Measurements from ENCODE around the gene C4orf50.

The C4orf50 gene

DNA sequence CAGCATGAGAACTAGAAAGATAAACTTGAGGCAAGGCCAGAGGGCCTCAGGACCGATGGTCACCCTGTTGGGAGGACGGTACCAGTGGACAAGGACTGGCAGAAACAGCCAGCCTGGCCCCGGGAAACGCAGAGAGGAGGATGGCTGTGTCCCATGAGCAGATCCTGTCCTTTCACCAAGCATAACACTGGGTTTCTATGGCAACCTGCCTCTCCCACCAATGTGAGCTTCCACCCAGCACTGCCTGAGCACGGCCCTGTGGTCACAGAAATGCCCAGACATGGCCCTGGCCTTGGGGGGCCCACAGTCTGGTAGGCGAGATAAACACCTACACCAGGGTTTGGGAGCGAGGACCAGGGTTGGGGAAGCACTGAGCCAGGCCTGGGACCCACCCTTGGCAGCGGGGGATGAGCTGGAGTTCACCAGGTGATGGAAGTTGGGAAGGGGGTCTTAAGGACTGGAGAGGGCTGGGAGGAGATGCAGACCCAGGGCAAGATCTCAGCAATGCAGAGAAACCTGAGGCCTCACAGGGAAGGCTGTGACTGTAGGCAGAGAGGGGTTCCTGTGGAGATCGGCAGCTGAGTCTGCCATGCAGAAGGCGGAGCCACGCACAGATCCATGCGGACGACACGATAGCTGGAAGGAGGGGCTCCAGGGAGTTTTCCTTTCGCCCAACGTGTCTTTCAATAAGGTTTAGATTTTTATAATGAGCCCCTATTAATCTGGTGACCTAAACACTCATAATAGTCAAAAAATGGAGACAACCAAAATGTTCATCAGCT, 92.6 kb downstream of the C4orf50 start:
- no peak for DNase-seq (ENCODE audit: low read depth in 3 of 3, low spot score in 1 of 3)

DNA sequence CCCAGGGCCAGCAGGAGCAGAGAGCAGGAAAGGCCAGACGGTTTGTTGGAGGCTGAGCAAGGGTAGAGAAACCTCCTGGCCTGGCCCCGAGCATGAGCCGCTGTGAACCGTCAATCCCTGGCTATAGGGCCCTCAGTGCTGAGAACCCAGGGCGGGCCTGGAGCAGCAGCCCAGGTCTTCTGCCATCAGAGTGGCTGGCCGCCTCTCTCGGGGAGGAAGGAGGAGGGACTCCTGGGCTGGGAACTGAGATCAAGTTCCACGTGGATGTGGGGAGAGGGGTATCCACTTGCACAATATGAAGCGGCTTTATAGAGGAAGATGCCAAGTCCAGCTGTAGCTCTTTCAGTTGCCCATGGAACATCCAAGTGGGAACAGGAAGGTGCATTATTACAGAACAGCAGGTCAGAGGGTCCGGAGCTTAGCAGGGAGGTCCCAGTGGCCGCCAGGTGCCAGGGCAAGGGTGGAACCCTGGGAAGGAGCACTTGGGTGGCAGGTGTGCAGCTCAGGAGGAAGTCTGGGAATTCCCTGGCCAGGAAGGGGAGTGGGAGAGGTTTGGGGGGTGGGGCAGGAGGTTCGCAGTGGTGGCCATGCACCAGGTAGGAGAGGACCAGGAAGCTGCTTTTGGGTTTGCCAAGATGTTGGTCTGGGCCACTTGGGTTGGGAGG, 93.6 kb downstream of the C4orf50 start:
- no peak for DNase-seq (ENCODE audit: low read depth in 3 of 3, low spot score in 1 of 3)

DNA sequence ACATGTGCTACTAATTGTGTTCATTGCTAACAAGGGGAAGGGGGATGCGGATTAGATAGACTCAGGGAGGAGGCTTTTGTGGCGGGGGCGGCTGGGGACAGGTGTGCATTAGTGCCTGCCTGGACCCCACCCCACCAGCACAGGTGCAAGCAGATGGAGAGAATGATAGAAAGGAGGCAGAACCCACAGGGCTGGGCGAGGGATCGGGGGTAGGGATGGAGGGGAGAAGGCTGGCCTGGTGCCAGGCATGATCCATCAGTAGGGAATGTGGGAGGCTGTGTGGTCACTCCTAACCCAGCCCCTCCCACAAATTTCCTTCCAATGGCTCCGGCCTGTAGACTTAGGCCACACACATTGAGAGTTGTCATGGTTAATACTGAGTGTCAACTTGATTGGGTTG, 94.9 kb downstream of the C4orf50 start:
- no peak for DNase-seq (ENCODE audit: low read depth in 3 of 3, low spot score in 1 of 3)

DNA sequence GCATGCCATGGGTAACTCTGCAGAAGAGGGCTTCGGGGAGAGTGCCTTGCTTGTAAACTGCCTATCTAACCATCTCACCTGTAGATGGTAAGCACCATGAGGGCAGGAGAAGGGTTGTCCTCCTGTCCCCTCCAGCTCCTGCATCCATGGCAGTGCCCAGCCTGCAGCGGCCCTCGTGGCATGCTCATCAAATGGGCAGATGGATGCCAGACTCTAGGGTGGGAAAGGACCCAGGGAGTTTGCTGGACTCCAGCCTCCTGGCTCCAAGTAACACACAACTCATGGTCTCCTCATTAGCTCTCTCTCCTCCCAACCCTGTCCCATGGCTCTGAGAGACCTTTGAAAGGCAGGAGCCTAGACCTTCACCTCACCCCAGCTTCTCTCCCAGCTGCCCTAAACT, 95.7 kb downstream of the C4orf50 start:
- no peak for DNase-seq (ENCODE audit: low read depth in 3 of 3, low spot score in 1 of 3)

DNA sequence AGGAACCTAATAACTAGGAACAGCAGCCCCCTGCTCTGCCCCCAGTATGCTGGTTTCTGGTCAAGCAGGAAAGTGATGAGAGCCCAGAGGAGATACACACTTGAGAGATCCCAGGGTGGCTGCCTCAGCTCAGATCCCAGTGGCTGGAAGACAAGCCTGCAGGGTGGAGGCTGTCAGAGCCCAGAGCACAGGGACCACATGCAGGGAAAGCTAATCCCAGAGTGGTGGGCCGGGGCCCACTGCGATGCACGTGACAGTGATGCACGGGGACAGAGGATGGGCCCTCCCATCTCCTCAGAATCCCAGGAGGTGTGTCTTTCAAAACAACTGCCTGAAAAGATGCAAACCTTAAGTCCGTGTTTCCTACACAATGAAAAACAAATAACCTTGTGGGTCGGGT, 96.2 kb downstream of the C4orf50 start:
- no peak for DNase-seq (ENCODE audit: low read depth in 3 of 3, low spot score in 1 of 3)

DNA sequence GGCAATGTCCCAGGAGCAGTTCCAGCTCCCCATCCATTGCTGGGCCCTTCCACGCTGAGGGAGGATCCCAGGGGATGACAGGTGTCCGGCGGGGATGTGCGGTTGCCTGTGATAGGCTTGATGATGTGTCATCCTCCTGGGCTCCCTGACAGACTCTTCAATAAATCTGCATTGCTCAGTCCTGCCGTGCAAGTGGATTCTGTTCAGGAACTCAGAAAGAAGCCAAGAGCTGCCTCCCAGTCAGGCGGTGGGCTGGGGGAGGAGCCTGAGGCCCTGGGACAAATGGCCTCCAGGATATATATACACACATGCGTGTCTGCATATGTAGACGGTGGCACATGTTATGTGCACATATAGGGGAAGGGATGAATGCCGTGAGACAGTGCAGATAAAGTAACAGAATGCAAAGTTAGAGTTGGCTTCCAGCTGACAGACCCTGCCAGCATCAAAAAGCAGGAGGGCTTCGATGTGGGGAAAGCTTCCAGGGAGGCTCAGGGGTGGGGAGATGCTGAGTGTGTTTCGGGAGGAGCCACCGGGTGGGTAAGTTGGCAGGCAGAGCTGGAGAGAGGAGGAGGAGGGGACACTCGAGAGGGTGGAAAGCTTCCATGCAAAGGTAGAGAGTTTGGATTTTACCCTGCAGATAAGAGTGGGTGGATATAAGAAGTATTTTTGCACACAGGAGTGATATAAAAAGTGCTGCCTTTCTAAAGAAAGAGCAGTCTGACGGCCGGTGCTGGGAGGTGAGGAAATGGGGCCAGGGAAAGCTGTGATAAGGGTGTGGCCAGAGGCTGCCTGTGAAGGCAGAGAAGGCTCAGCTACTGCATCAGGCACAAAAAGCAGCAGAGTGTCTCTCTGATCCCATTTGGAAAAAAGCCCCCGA, 96.9 kb downstream of the C4orf50 start:
- DNase-seq (ENCODE audit: low read depth in 3 of 3, low spot score in 1 of 3), result no peak

DNA sequence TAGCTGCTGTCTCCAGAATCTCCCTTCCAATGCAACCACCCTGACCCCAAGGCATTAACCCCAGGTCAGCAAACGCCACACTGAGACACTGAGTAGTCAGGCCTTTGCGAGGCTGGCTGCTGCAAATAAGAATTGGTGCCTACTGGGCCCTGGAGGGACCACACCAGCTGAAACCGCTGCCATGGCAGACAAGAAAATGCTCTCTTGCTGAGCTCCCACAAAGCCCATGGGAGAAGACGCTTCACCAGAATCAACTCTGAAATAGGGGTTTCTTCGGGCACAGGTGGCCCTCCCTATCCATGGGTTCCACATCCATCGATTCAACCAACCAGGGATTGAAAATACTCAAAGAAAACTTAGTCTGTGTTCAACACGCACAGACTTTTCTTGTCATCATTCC, 98.7 kb downstream of the C4orf50 start:
- DNase-seq (ENCODE audit: low read depth in 3 of 3, low spot score in 1 of 3), result no peak

DNA sequence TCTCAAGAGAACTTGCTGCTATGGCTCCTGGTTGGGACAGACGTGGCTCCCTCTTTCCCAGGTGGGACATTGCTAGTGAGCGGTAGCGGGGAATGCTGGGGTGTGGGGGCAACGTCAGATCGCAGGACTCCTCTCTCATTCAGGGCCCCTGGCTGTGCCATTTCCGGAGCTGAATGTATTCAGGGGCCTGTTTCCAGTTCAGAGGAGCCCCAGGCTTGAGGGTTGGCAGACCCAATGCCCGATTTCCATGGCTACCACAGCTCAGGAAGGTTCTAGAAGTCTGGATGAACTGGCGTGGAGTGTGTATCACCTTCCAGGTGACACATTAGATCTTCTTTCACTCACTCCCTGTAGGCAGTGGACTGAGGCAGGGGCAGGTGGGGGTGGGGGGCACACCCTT, 99.2 kb downstream of the C4orf50 start:
- no peak for DNase-seq (ENCODE audit: low read depth in 3 of 3, low spot score in 1 of 3)

DNA sequence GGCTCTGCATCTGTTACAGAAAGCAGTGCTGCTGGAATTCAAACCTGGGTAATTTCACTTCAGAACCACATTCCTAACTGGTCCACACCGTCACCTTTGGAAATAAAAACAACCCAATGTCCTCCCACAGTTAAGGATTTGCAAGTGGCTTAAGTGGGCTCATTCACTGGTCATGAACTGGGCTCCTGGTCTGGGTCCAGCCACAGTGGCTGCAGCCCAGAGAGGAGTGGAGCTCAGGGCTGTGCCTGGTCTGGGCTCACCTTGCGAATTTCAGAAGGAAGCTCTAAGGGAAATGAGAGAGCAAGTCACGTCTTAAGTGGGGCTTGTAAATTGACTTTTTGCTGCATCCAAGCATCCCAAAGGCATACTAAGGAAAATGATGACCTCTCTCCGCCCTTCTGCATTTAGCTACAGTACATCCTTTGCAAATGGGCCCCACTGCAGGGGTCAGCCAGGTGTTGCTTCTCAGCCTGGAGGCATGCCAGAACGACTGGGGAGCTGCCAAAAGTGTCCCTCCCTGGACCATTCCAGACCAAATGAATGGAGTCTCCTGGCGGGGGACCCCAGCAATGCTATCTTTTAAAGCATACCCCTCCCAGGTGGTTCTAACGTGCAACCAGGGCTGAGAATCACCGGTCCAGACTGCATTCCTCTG, 99.8 kb downstream of the C4orf50 start:
- no peak for DNase-seq (ENCODE audit: low read depth in 3 of 3, low spot score in 1 of 3)

DNA sequence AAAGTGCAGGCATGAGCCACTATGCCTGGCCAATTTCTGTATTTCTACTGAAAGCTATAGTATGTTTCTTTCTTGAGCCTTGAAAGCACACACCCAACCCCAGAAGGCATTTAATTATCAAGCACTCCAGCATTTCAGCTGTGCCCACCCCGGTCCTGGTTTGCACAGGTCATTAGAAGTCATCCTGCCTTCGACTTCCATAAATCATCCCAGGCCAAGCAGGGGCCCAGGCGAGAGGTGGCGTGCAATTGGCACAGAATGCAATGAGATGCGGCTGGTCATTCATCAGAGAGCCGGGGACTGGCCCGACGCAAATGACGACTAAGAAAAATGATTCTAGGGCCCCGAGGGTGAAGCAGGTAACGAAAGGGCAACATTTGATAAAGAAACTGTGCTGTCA, 100.6 kb downstream of the C4orf50 start:
- DNase-seq (ENCODE audit: low read depth in 3 of 3, low spot score in 1 of 3), result no peak

DNA sequence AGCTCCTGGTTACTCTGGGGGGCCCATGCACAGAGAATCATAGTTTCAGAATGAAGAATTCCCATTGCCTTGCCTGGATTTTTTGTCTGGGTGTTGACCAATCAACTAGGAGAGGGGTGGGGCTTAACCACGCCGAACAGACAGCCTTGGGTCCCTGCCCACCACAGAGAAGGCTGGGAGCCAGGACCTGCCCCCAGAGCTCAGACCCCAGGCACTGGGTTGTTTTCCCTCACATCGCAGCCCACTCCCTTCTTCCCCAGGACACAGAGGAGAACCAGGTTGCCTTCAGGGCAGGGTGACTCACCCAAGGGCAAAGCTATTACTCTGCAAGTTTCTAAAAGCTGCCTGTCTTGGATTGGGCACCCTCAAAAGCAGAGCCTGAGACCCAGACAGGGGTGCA, 102.0 kb downstream of the C4orf50 start:
- DNase-seq (ENCODE audit: low read depth in 3 of 3, low spot score in 1 of 3), result no peak

DNA sequence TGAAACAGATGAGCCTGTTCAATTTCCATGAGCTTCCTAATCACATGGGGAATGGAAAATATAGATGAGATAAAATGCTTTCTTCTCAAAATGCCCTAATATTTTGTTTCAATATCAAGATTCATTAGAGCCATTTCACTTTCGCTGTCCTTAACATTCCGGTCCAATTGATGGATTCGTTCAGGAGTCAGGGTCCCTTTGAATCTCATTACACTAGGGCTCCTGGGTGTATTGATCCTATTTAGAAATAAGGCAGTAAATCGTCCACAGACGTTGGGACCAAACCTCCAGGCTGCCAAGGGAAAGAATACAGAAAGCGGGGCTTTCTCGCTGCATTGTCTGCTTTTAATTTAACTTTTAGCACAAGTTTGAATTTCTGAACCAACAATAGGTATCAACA, 104.8 kb downstream of the C4orf50 start:
- no peak for DNase-seq (ENCODE audit: low read depth in 3 of 3, low spot score in 1 of 3)

DNA sequence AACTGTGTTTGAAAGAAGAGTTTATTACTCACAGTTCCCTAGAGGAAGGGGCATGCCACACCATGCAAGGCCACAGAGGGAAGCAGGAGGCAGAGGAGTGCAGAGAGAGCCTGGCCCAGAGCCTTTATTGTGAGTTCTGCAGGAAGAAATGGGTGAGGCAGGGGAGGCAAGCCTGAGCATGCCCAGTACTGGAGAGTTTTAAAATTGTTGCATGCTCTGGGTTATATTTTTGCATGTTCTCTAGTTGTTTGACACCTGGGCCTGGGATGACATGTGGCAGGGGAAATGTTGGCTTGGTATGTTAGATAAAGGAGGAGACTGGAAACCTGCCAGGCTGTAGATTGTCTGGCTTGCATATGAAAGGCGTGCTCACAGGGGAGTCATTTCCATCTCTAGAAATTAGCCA, 105.6 kb downstream of the C4orf50 start:
- DNase-seq (ENCODE audit: low read depth in 3 of 3, low spot score in 1 of 3), result no peak

DNA sequence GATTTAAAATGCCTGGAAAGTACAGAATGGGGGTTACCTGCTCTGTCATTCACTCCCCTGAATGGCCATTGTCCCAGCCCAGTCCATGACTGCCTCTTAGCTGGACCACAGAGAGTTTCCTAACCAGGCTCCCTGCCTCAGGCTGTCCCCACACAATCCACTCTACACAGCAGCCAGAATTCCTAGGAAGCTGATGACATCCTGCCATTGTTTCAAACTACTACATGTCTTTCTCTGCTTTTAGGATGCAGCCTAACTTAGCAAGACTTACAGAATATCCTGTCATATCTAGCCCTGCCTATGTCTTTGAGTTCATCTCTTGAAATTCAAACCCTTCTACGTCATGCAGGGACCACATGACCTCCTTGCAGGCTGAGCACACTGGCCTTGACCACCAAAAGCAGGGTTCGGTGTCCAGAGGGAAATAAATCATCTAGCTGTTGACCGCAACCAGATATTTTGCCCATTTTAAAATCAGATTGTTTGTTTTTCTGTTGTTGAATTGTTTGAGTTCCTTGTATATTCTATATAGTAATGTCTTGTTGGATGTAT, 109.3 kb downstream of the C4orf50 start:
- DNase-seq (ENCODE audit: low read depth in 3 of 3, low spot score in 1 of 3), result no peak

DNA sequence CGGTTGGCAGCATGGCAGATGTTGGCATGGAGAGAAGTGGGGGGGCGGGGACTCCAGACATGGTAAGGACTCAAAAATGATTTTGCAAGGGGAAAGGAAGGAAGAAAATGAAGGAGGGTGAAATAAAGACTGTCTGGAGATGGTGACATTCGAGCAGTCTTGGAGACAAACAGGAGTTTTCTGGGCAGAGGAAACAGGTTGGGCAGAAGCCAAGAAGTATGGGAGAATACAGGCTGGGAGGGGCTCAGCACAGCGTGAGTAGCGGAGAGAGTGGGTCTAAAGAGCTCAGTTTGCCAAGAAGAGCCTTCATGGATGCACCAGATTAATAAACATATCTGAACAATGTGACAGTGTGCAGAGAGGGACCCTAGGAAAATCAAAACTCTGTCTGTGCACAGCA, 112.0 kb downstream of the C4orf50 start:
- no peak for DNase-seq (ENCODE audit: low read depth in 3 of 3, low spot score in 1 of 3)

DNA sequence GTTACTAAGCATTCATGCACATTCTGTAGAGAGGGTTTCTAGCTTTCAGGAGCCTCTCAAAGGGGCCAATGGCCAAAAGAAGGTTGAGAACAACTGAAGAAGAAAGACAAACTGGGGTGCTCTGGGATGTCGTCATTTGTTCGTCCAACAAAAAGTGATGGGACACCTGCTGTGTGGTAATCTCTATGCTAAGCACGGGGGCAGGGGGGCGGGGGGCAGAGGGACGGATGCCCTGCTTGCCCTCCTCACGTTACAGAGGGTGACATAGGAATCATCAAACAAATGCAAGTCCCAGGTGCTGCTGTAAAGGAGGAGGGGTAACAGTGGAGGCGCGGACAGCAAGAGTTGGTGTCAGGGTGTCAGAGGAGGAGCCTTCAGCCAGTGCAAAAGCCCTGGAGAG, 112.5 kb downstream of the C4orf50 start:
- DNase-seq (ENCODE audit: low read depth in 3 of 3, low spot score in 1 of 3), result no peak

DNA sequence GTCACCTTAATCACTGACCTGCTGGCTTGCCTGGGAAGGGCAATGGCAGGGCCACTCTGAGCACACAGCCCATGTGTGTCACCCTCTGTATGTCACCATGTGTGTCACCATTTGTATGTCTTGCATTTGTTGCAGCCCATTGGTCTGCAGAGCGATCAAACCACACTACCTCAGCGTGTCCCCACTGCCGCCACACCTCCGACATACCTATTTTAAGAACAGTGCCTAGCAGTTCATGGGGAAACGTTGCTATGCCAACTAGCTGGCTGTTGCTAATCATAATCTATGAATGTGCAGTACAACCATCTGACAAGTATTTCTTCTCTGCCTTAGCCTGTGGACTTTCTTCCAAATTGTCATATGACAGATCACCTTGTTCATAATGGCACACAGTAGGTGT, 117.4 kb downstream of the C4orf50 start:
- no peak for DNase-seq (ENCODE audit: low read depth in 3 of 3, low spot score in 1 of 3)

DNA sequence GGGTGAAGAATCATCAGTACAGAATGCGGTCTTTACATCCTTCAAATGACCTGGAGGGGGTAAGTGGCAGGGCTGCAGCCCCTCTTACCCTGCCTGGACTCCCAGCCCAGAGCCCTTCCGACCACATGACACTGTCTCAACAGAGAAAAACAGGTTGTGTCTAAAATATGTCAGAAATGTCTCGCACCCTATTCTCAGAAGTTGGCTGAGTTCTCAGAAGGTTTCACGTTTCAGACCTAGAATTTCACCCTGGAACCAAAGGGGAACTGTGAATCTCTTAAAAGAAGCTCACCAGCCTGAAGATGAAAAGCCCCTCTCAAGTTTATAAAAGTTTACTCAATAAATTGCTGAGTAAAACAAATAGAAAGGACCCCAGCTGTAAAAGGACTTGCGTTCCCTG, 118.3 kb downstream of the C4orf50 start:
- no peak for DNase-seq (ENCODE audit: low read depth in 3 of 3, low spot score in 1 of 3)

DNA sequence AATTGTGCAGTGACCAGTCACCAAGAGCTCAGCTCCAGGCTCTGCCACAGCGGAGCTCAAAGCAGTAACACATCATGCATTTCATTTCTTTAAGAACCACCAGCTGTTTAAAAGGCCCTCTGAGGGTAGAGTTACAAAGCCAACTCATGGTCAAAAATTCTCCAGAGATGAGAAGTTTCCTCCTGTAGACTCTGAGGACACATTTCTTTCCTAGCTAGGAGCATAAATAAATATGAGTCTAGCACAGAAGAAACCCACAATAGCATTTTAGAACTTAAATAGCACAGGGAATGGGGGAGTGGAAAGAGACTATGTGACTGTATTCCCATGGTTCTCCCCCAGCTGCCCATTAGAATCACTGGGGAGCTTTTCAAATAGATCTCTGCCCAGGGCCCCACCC, 118.8 kb downstream of the C4orf50 start:
- DNase-seq (ENCODE audit: low read depth in 3 of 3, low spot score in 1 of 3), result no peak

DNA sequence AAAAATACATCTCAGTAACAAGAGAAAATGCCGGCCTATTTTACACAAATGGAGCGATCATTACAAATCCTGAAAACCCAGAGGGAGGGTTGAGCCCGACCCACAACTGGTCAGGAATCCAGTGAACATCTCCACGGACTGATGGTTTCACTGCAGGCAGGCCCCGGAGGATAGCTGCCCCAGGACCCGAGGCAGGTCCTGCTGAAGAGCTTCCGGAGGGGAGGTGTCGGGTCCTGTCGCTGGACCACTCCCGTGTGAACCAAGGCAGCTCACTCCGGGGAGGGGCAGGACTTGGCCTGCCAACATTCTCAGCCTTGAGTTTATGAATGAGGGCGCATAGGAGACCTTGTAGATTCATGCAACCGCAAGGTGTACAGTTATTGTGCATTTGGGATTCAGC, 120.6 kb downstream of the C4orf50 start:
- no peak for DNase-seq (ENCODE audit: low read depth in 3 of 3, low spot score in 1 of 3)

DNA sequence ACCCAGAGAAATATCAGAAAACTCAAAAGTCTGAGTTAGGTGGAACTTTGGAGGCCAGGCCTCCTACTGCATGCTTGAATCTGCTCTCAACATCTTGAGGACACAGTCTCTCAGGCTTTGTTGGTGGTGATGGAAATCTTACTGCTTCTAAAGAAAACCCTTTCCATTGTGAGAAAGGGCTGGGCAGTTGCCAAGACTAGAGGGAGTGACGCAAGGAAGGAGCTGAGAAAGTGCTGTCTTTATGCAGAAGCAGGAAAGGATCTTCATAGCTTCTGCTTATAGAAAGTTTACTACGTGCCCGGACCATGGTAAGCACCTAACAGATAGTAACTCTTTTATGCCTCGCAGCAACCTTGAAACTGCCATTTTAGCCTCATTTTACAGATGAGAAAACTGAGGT, 122.9 kb downstream of the C4orf50 start:
- no peak for DNase-seq (ENCODE audit: low read depth in 3 of 3, low spot score in 1 of 3)

Measured in stimulated activated CD4-positive, alpha-beta T cell treated with anti-CD3 and anti-CD28 coated beads, TNF-alpha, amount 100 ng/mL, for 1 hour (primary cell).